Ramos (cell line): ENCODE data around the gene MCTP1.

Experiments used
- in situ Hi-C: fragments of 300-500 bp; cut with MboI; formaldehyde crosslinking; loops from one replicate; pipeline ENCODE4 v1.14.3; 2022; ENCODE audit warnings: low sequenced_read_pairs; ENCODE audit not compliant: unreplicated experiment

The MCTP1 gene

GRCh38 chr5:95284572-95285408 lies at the start of gene MCTP1:
Gene MCTP1 (minus strand): TSS chr5:95285094.
- in situ Hi-C loops = no loop called here

GRCh38 chr5:95332158-95332557 lies 47.3 kb upstream of the MCTP1 start:
- in situ Hi-C loops = no loop called here

GRCh38 chr5:95331358-95331757 lies 46.5 kb upstream of the MCTP1 start:
- in situ Hi-C loops = no loop called here

- in situ Hi-C loops = no loop called here
Measured at GRCh38 chr5:95327211-95327610, 42.3 kb upstream of the MCTP1 start.

GRCh38 chr5:95317687-95318086 lies 32.8 kb upstream of the MCTP1 start:
- in situ Hi-C loops = no loop called here

- in situ Hi-C loops = no loop called here
Measured at GRCh38 chr5:95317085-95317484, 32.2 kb upstream of the MCTP1 start.

GRCh38 chr5:95304711-95305110 lies 19.8 kb upstream of the MCTP1 start:
- in situ Hi-C loops = no loop called here

GRCh38 chr5:95298651-95299050 lies 13.8 kb upstream of the MCTP1 start:
- in situ Hi-C loops = no loop called here

- in situ Hi-C loops = no loop called here
Measured at GRCh38 chr5:95296291-95296690, 11.4 kb upstream of the MCTP1 start.

GRCh38 chr5:95285409-95285755 lies 488 bp upstream of the MCTP1 start:
- in situ Hi-C loops = no loop called here

GRCh38 chr5:95283761-95284571 lies 928 bp downstream of the MCTP1 start:
- in situ Hi-C loops = no loop called here

GRCh38 chr5:95283022-95283615 lies 1.8 kb downstream of the MCTP1 start:
- in situ Hi-C loops = no loop called here

GRCh38 chr5:95281226-95281625 lies 3.7 kb downstream of the MCTP1 start:
- in situ Hi-C loops = no loop called here

- in situ Hi-C loops = no loop called here
Measured at GRCh38 chr5:95280401-95281095, 4.3 kb downstream of the MCTP1 start.

- in situ Hi-C loops = no loop called here
Measured at GRCh38 chr5:95274011-95274410, 10.9 kb downstream of the MCTP1 start.

GRCh38 chr5:95272316-95272929 lies 12.5 kb downstream of the MCTP1 start:
- in situ Hi-C loops = no loop called here

GRCh38 chr5:95262933-95263660 lies 21.8 kb downstream of the MCTP1 start:
- in situ Hi-C loops = no loop called here

- in situ Hi-C loops = no loop called here
Measured at GRCh38 chr5:95261437-95262175, 23.3 kb downstream of the MCTP1 start.

- in situ Hi-C loops = no loop called here
Measured at GRCh38 chr5:95256991-95257390, 27.9 kb downstream of the MCTP1 start.
